SK-N-SH (cell line): ENCODE data around the gene AHCY. TPM values are rescaled to one million over a fixed set of nuclear protein-coding genes. Genes with fewer than 3 reads are reported as not detected.

Source experiments
- CTCF ChIA-PET: fragments of 300-600, 350-600 bp; formaldehyde crosslinking; extraction: SDS; loops from one replicate; lab custom pipeline; 2021; lab: Yijun Ruan, JAX
- POLR2A ChIA-PET: fragments of 350-600 bp; sonication (Branson Sonifier 250); formaldehyde crosslinking; extraction: SDS; loops from one replicate; lab custom pipeline; 2020; ENCODE audit warnings: antibody characterized with exemption, inconsistent platforms; lab: Yijun Ruan, JAX
- DNase-seq: peaks from one replicate; pipeline ENCODE4 v3.0.0; 2012
- H2AFZ ChIP-seq: fragments of 200-600 bp; sonication (generic); 2 replicates; pipeline ENCODE4 v1.8.1; 2016; ENCODE audit warnings: antibody characterized with exemption, mild to moderate bottlenecking, low read depth
- H3F3A ChIP-seq: fragments of 200-600 bp; sonication (generic); replicated peaks from 2 replicates; pipeline ENCODE3; 2016; ENCODE audit warnings: antibody characterized with exemption, mild to moderate bottlenecking; ENCODE audit not compliant: insufficient read depth
- H3K27ac ChIP-seq, 2 experiments: fragments of 200-500 bp in 1 of 2; fragments of 200-600 bp in 1 of 2; sonication (Bioruptor generic) in 1 of 2; sonication (generic), shearing (Covaris generic) in 1 of 2; 2 replicates each; pipeline versions ENCODE4 v1.5.1 to v1.6.1; 2014 to 2016; ENCODE audit warnings: low read depth in 2 of 2, inconsistent platforms in 1 of 2, low read length in 1 of 2, mild to moderate bottlenecking in 1 of 2, mixed read lengths in 1 of 2
- H3K27me3 ChIP-seq: fragments of 200-600 bp; sonication (generic), shearing (Covaris generic); 2 replicates; pipeline ENCODE4 v1.6.1; 2016; ENCODE audit warnings: mixed run types; ENCODE audit not compliant: insufficient read depth
- H3K36me3 ChIP-seq, 2 experiments: fragments of 200-500 bp in 1 of 2; fragments of 200-600 bp in 1 of 2; sonication (Bioruptor generic) in 1 of 2; sonication (generic) in 1 of 2; replicated peaks in 1 of 2; 2 replicates each; pipeline versions ENCODE3 to v1.5.1; 2014 to 2016; ENCODE audit warnings: low read length in 1 of 2, mild to moderate bottlenecking in 1 of 2; ENCODE audit not compliant: insufficient read depth in 2 of 2, control insufficient read depth in 1 of 2
- H3K4me1 ChIP-seq, 2 experiments: fragments of 200-500 bp in 1 of 2; fragments of 200-600 bp in 1 of 2; sonication (Bioruptor generic) in 1 of 2; sonication (generic), shearing (Covaris generic) in 1 of 2; 2 replicates each; pipeline versions ENCODE4 v1.5.1 to v1.6.1; 2014 to 2016; ENCODE audit warnings: low read depth in 1 of 2, low read length in 1 of 2, mixed run types in 1 of 2; ENCODE audit not compliant: insufficient read depth in 2 of 2, control insufficient read depth in 1 of 2
- H3K4me2 ChIP-seq: fragments of 200-600 bp; sonication (generic), shearing (Covaris generic); 2 replicates; pipeline ENCODE4 v1.6.1; 2017; ENCODE audit warnings: mixed run types
- H3K4me3 ChIP-seq, 2 experiments: fragments of 200-500 bp in 1 of 2; fragments of 200-600 bp in 1 of 2; sonication (Bioruptor generic) in 1 of 2; sonication (generic), shearing (Covaris generic) in 1 of 2; 2 replicates each; pipeline versions ENCODE4 v1.5.1 to v1.8.1; 2014 to 2016; ENCODE audit warnings: low read depth in 2 of 2, inconsistent platforms in 1 of 2, low read length in 1 of 2, mild to moderate bottlenecking in 1 of 2, mixed read lengths in 1 of 2, moderate library complexity in 1 of 2
- H3K79me2 ChIP-seq: fragments of 200-600 bp; sonication (generic); 2 replicates; pipeline ENCODE4 v1.8.1; 2017; ENCODE audit warnings: mild to moderate bottlenecking; ENCODE audit not compliant: insufficient read depth
- H3K9ac ChIP-seq: fragments of 200-600 bp; sonication (generic); 2 replicates; pipeline ENCODE4 v1.6.1; 2017; ENCODE audit warnings: mixed run types
- H3K9me2 ChIP-seq: fragments of 200-600 bp; sonication (generic); 2 replicates; pipeline ENCODE4 v1.6.1; 2017; ENCODE audit warnings: mixed run types
- H3K9me3 ChIP-seq: fragments of 200-600 bp; sonication (generic); 2 replicates; pipeline ENCODE4 v1.6.1; 2017; ENCODE audit warnings: mixed run types, mild to moderate bottlenecking, moderate library complexity
- H4K20me1 ChIP-seq: fragments of 200-600 bp; sonication (generic); 2 replicates; pipeline ENCODE4 v1.6.1; 2017; ENCODE audit warnings: mild to moderate bottlenecking, mixed run types; ENCODE audit not compliant: insufficient read depth
- CHD2 ChIP-seq: fragments of 150-350 bp; IDR thresholded peaks from 2 replicates; pipeline ENCODE4 v1.6.1; 2018; ENCODE audit warnings: low read length; ENCODE audit not compliant: partially characterized antibody
- ELF1 ChIP-seq: IDR thresholded peaks from 2 replicates; pipeline ENCODE4 v1.4.0; 2012
- FOSL2 ChIP-seq: IDR thresholded peaks from 2 replicates; pipeline ENCODE4 v1.4.0; 2012; ENCODE audit warnings: low read depth, mild to moderate bottlenecking, moderate library complexity, borderline replicate concordance
- FOXM1 ChIP-seq: IDR thresholded peaks from 2 replicates; pipeline ENCODE4 v1.4.0; 2012; ENCODE audit warnings: low read depth, mild to moderate bottlenecking
- GABPA ChIP-seq: IDR thresholded peaks from 2 replicates; pipeline ENCODE4 v1.4.0; 2012; ENCODE audit warnings: low read depth, mild to moderate bottlenecking
- GATA2 ChIP-seq: sonication (generic); formaldehyde crosslinking; IDR thresholded peaks from 2 replicates; pipeline ENCODE4 v1.5.0; 2020; ENCODE audit warnings: mild to moderate bottlenecking, missing genetic modification reagents
- JUND ChIP-seq: IDR thresholded peaks from 2 replicates; pipeline ENCODE4 v1.4.0; 2012
- MXI1 ChIP-seq: IDR thresholded peaks from 2 replicates; pipeline ENCODE4 v1.6.1; 2012; ENCODE audit warnings: mild to moderate bottlenecking, low read depth, low read length, improper control_type of control experiment
- NRF1 ChIP-seq: IDR thresholded peaks from 2 replicates; pipeline ENCODE4 v1.6.1; 2012; ENCODE audit warnings: low read depth, mild to moderate bottlenecking, low read length
- POLR2AphosphoS5 ChIP-seq: IDR thresholded peaks from 2 replicates; pipeline ENCODE4 v1.6.1; 2012; ENCODE audit warnings: low read depth, low read length
- RFX5 ChIP-seq: IDR thresholded peaks from 2 replicates; pipeline ENCODE4 v1.6.1; 2012; ENCODE audit warnings: mild to moderate bottlenecking, improper control_type of control experiment, low read length
- SMC3 ChIP-seq: IDR thresholded peaks from 2 replicates; pipeline ENCODE4 v1.6.1; 2012; ENCODE audit warnings: low read depth, low read length, improper control_type of control experiment
- TCF12 ChIP-seq: IDR thresholded peaks from 2 replicates; pipeline ENCODE4 v1.4.0; 2012
- WGBS: methylation state at CpG from one replicate; pipeline ENCODE4 v1.1.6; 2017; ENCODE audit warnings: low lambda C conversion rate; 5-methylcytosine and 5-hydroxymethylcytosine counted together
- polyA plus RNA-seq, 3 experiments: library from polyadenylated mRNA; depleted of rRNA; stranded (reverse); fragments of >200 nt; gene quantifications; 2 replicates each; pipeline ENCODE4 v1.2.3, GENCODE V29; 2012
- TF ChIP-seq, protein P1 (sequence below): IDR thresholded peaks from 2 replicates; pipeline ENCODE4 v1.4.0; 2012; ENCODE audit warnings: low read depth
- TF ChIP-seq, protein P2 (sequence below): IDR thresholded peaks from 2 replicates; pipeline ENCODE4 v1.4.0; 2012; ENCODE audit warnings: low read depth, borderline replicate concordance
- TF ChIP-seq, protein P3 (sequence below): IDR thresholded peaks from 2 replicates; pipeline ENCODE4 v1.4.0; 2012; ENCODE audit warnings: low read depth, borderline replicate concordance
- TF ChIP-seq, protein P4 (sequence below): fragments of 150-350 bp; IDR thresholded peaks from 2 replicates; pipeline ENCODE4 v1.6.1; 2017; ENCODE audit warnings: antibody characterized with exemption, low read length, low read depth, borderline replicate concordance

The AHCY gene
- polyA plus RNA-seq, 1 of the 3 experiments (the other 2 are of a cell fraction) = 196 TPM

DNA sequence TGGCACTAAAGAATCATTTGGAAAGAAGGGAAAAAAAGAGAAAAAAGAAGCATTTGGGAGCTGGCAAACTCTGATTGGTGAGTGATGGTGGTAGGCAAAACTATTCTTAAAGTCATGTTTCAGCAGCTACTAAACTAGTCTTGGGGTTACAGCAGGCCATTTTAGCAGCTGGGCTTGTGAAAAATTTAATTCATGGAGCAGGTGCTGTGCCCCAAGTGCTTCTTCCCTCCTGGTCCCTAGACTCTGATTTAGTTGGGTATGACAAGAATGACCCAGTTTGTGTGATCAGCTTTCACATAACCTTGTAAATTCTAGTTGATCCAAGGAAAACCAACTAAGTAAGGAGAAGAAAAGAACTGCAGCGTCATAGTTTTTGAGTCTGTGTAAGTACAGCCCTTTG, 63.0 kb downstream of the AHCY start (continued):
- no peak for TF ChIP-seq GABPA
- TF ChIP-seq, protein P1, sequence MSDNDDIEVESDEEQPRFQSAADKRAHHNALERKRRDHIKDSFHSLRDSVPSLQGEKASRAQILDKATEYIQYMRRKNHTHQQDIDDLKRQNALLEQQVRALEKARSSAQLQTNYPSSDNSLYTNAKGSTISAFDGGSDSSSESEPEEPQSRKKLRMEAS = no peak
- TF ChIP-seq, all 33 proteins: peak for 0

DNA sequence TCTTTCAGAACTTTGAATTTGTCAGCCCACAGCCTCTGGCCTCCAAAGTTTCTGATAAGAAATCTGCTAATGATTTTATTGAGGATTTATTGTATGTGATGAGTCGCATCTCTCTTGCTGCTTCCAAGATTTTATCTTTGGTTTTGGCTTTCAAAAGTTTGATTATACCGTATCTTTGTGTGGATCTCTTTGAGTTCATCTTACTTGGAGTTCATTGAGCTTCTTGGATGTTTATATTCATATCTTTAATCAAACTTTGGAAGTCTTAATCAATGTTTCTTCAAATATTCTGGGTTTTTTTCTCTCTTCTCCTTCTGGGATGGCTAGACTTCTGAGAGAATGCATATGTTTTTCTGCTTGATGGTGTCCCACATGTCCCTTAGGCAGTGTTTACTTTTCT, 65.2 kb downstream of the AHCY start:
- no peaks in the 10 kb centered on the region for H4K20me1 ChIP-seq
- CTCF ChIA-PET = no interaction called here
- H3K36me3 ChIP-seq = no peaks in the 10 kb centered on the region
- H3K4me2 ChIP-seq = no peak overlapping the region
- no peak overlapping the region for H3K9ac ChIP-seq
- H3K4me3 ChIP-seq = no peak overlapping the region
- no peaks in the 10 kb centered on the region for H3K27me3 ChIP-seq
- H3K79me2 ChIP-seq = no peaks in the 10 kb centered on the region
- 17% methylated on average over 2 of the region's 2 CpGs for WGBS
- H3K4me1 ChIP-seq = peaks cover 0 to 3% of the 10 kb centered on the region in 2 experiments; a peak in 1 of 4 replicates
- H3K9me3 ChIP-seq = peaks cover 17% of the 10 kb centered on the region
- H3K9me2 ChIP-seq = no peaks in the 10 kb centered on the region
- no peak overlapping the region for H3K27ac ChIP-seq
- POLR2A ChIA-PET = no interaction called here
- no peaks in the 10 kb centered on the region for H3F3A ChIP-seq
- TF ChIP-seq, protein P2, sequence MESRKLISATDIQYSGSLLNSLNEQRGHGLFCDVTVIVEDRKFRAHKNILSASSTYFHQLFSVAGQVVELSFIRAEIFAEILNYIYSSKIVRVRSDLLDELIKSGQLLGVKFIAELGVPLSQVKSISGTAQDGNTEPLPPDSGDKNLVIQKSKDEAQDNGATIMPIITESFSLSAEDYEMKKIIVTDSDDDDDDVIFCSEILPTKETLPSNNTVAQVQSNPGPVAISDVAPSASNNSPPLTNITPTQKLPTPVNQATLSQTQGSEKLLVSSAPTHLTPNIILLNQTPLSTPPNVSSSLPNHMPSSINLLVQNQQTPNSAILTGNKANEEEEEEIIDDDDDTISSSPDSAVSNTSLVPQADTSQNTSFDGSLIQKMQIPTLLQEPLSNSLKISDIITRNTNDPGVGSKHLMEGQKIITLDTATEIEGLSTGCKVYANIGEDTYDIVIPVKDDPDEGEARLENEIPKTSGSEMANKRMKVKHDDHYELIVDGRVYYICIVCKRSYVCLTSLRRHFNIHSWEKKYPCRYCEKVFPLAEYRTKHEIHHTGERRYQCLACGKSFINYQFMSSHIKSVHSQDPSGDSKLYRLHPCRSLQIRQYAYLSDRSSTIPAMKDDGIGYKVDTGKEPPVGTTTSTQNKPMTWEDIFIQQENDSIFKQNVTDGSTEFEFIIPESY = no peak
- no peak for TF ChIP-seq FOSL2
- no peak for TF ChIP-seq GATA2 (CRISPR knock-in tag)
- no peak for TF ChIP-seq FOXM1
- TF ChIP-seq GABPA = no peak
- TF ChIP-seq, protein P3, sequence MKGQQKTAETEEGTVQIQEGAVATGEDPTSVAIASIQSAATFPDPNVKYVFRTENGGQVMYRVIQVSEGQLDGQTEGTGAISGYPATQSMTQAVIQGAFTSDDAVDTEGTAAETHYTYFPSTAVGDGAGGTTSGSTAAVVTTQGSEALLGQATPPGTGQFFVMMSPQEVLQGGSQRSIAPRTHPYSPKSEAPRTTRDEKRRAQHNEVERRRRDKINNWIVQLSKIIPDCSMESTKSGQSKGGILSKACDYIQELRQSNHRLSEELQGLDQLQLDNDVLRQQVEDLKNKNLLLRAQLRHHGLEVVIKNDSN = no peak
- TF ChIP-seq TCF12 = no peak
- TF ChIP-seq JUND = no peak
- TF ChIP-seq, all 33 proteins: peak for 0
- H2AFZ ChIP-seq = no peak overlapping the region
- DNase-seq = no peak

DNA sequence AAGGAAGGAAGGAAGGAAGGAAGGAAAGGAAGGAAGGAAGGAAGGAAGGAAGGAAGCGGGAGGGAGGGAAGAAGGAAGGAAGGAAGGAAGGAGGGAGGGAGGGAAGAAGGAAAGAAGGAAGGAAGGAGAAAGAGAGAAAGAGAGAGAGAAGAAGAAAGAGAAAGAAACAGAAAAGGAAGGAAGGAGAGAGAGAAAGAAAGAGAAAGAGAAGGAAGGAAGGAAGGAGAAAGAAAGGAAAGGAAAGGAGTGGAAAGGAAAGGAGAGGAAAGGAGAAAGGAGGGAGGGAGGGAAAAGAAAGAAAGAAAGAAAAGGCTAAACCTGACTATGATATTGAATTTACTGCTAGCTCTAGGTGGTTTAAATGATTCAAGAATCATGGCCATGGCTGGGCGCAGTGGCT, 67.3 kb downstream of the AHCY start:
- H3K9ac ChIP-seq = no peak overlapping the region
- TF ChIP-seq MXI1 (no peak), CHD2 (no peak), ELF1 (no peak), NRF1 (no peak), GABPA (no peak), SMC3 (no peak), POLR2AphosphoS5 (no peak), RFX5 (no peak), GATA2 (CRISPR knock-in tag) (no peak)
- TF ChIP-seq, protein P3 = no peak
- TF ChIP-seq, protein P4, sequence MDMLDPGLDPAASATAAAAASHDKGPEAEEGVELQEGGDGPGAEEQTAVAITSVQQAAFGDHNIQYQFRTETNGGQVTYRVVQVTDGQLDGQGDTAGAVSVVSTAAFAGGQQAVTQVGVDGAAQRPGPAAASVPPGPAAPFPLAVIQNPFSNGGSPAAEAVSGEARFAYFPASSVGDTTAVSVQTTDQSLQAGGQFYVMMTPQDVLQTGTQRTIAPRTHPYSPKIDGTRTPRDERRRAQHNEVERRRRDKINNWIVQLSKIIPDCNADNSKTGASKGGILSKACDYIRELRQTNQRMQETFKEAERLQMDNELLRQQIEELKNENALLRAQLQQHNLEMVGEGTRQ = no peak
- TF ChIP-seq, protein P1 = no peak
- TF ChIP-seq, all 33 proteins: peak for 0
- Histone ChIP-seq H3F3A (no peaks in the 10 kb centered on the region), H3K27ac (no peak overlapping the region), H3K36me3 (no peaks in the 10 kb centered on the region), H3K79me2 (no peaks in the 10 kb centered on the region), H3K9me3 (peaks cover 17% of the 10 kb centered on the region), H3K9me2 (no peaks in the 10 kb centered on the region), H2AFZ (no peak overlapping the region), H3K4me3 (no peak overlapping the region), H3K4me1 (no peaks in the 10 kb centered on the region), H4K20me1 (no peaks in the 10 kb centered on the region), H3K4me2 (no peak overlapping the region), H3K27me3 (no peaks in the 10 kb centered on the region)
- no peak for DNase-seq
- ChIA-PET POLR2A (no interaction called here), CTCF (no interaction called here)
- WGBS = 91% methylated on average over 2 of the region's 2 CpGs
